Left lung (tissue), 10 donors: ENCODE results near the gene WDR27. TPM values are rescaled to one million over a fixed set of nuclear protein-coding genes. Genes with fewer than 3 reads are reported as not detected.
A peak's percentile ranks its signal among the peaks of the same experiment; 100 is the strongest.

Experiments used
- ATAC-seq: fragments of 200-7000 bp; cut with Tn5 transposase; one replicate; pipeline ENCODE4 v1.9.1; 2020; ENCODE audit warnings: moderate library complexity
- DNase-seq, 4 donors: peaks; one replicate each; pipeline ENCODE4 v3.0.0-alpha.2; 2013 to 2020
- H3K27ac ChIP-seq, 2 donors: fragments of 200-600 bp; sonication (generic) in 1 of 2; one replicate each; pipeline versions ENCODE4 v1.5.0 to v1.8.0; 2020 to 2021
- H3K27me3 ChIP-seq, 2 donors: fragments of 200-600 bp; sonication (generic) in 1 of 2; one replicate each; pipeline versions ENCODE4 v1.5.0 to v1.8.0; 2020 to 2021
- H3K36me3 ChIP-seq, 2 donors: fragments of 200-600 bp; sonication (generic) in 1 of 2; one replicate each; pipeline versions ENCODE4 v1.5.0 to v1.8.0; 2020 to 2021
- H3K4me1 ChIP-seq, 2 donors: fragments of 200-600 bp; one replicate each; pipeline ENCODE4 v1.8.0; 2021
- H3K4me3 ChIP-seq, 2 donors: fragments of 200-600 bp; sonication (generic) in 1 of 2; one replicate each; pipeline versions ENCODE4 v1.5.0 to v1.8.0; 2020 to 2021; ENCODE audit warnings: mild to moderate bottlenecking in 1 of 2
- H3K9me3 ChIP-seq, 2 donors: fragments of 200-600 bp; sonication (generic) in 1 of 2; one replicate each; pipeline versions ENCODE4 v1.5.0 to v1.8.0; 2020 to 2021
- intact Hi-C, 2 donors: fragments of 100-400 bp; cut with DNase I; formaldehyde crosslinking; loops; one replicate each; pipeline versions ENCODE4 v1.11.2 to v1.14.2; 2022
- polyA plus RNA-seq, 6 donors: library from polyadenylated mRNA; unstranded; fragments of 120-200 nt; gene quantifications; one replicate each; pipeline ENCODE4 v1.2.1, GENCODE V29; 2013; ENCODE audit not compliant: insufficient read length in 6 of 6
- total RNA-seq, 2 donors: library from RNA; stranded (reverse); fragmentation: NEBNext Ultra II Directional; extraction: Animal tissue kit (Norgen Biotek cat#: 25700); gene quantifications; one replicate each; pipeline ENCODE4 v1.2.1, GENCODE V29; 2021
- TF ChIP-seq, protein P1 (sequence below), 2 donors: fragments of 200-600 bp; sonication (generic) in 1 of 2; IDR thresholded peaks; one replicate each; pipeline versions ENCODE4 v1.5.0 to v1.8.0; 2021; ENCODE audit warnings: antibody characterized with exemption in 2 of 2
- donor health status: DM: no; HTN: yes; CAD: no.
- donor health status: DM: no; HTN: no; CAD: no.

Gene WDR27
- total and polyA plus RNA-seq, 8 donors, result 31.3 to 104 (median 86.3) TPM

DNA sequence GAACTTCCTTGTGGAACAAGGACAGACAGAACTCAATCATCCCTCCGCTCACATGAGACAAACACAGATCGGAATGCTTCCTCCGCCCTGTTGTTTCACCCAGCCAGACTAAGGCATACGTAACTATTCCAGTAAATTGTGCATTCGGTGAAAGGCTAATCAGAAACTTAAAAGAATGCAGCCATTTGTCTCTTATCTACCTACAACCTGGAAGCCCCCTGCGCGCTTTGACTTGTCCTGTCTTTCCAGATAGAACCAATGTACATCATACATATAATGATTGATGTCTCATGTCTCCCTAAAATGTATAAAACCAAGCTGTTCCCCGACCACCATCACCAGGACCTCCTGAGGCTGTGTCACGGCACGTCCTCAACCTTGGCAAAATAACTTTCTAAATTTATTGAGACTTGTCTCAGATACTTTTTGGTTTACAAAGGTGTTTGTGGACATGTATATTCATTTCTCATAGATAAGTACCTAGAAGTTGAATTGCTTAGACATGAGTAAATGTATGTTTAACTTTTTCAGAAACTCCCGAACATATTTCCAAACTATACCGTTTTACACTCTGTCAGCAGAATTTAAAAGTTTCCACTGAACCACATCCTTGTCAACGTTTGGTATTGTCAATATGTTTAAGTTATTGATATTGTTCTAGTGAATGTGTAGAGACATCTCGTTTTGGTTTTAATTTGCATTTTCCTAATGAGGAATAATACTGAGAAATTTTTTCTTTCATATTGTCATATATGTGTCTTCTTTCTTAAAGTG lies 250.6 kb downstream of the WDR27 start:
- no peaks in the 10 kb centered on the region for H3K9me3 ChIP-seq
- H3K27ac ChIP-seq, result peak overlapping the region; percentile 20 to 77
- TF ChIP-seq, protein P1, sequence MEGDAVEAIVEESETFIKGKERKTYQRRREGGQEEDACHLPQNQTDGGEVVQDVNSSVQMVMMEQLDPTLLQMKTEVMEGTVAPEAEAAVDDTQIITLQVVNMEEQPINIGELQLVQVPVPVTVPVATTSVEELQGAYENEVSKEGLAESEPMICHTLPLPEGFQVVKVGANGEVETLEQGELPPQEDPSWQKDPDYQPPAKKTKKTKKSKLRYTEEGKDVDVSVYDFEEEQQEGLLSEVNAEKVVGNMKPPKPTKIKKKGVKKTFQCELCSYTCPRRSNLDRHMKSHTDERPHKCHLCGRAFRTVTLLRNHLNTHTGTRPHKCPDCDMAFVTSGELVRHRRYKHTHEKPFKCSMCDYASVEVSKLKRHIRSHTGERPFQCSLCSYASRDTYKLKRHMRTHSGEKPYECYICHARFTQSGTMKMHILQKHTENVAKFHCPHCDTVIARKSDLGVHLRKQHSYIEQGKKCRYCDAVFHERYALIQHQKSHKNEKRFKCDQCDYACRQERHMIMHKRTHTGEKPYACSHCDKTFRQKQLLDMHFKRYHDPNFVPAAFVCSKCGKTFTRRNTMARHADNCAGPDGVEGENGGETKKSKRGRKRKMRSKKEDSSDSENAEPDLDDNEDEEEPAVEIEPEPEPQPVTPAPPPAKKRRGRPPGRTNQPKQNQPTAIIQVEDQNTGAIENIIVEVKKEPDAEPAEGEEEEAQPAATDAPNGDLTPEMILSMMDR (IDR thresholded peaks at IDR 0.05), result no peak
- H3K4me3 ChIP-seq, result no peak overlapping the region
- DNase-seq (no peak), ATAC-seq (no peak)
- no peaks in the 10 kb centered on the region for H3K27me3 ChIP-seq
- no peaks in the 10 kb centered on the region for H3K36me3 ChIP-seq
- H3K4me1 ChIP-seq, result no peaks in the 10 kb centered on the region
- intact Hi-C loops, result no loop called here

DNA sequence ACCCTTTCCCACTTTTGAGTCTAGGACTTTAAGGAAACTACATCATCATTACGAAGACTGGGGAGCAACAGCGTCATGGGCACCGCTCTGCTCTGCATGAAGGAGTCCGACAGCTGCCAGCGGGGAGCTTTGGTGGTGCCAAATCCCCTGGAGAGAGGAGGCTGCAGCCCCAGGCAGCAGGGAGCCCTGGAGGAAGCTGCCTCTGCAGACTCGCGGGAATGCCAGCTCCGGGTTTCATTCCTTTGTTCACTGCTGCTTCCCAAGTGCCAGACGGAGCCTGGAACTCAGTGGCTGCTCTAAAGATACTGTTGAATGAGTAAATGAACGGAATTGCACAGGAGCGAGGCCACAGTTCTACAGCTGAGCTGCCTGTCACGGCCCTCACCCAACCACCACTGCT lies 251.7 kb downstream of the WDR27 start:
- no peaks in the 10 kb centered on the region for H3K4me1 ChIP-seq
- ATAC-seq (no peak), DNase-seq (no peak)
- no peaks in the 10 kb centered on the region for H3K9me3 ChIP-seq
- H3K27me3 ChIP-seq, result no peaks in the 10 kb centered on the region
- intact Hi-C loops, result no loop called here
- no peak overlapping the region for H3K27ac ChIP-seq
- H3K36me3 ChIP-seq, result no peaks in the 10 kb centered on the region
- TF ChIP-seq, protein P1 (IDR thresholded peaks at IDR 0.05), result no peak
- no peak overlapping the region for H3K4me3 ChIP-seq

DNA sequence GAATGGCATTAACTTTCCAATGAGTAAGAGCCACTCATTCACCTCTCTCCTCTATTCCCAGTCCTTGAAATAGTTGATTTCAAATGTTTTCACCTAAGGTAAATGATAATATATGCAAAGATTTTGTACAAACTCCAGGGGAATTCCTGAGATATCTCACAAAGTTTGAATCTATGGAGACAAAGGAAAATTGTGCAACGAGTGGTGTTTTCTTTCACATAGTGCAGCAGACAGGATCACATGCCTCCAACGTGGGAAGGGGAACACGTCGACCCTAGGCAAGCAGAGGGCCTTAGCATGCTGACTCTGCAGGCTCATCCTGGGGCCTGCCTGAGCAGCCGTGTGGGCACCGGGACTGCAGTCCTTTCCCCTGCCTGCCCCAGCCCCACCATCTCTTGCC lies 252.6 kb downstream of the WDR27 start:
- TF ChIP-seq, protein P1 (IDR thresholded peaks at IDR 0.05), result no peak
- Histone ChIP-seq H3K27me3 (no peaks in the 10 kb centered on the region), H3K36me3 (no peaks in the 10 kb centered on the region), H3K4me1 (no peaks in the 10 kb centered on the region), H3K9me3 (no peaks in the 10 kb centered on the region), H3K4me3 (no peak overlapping the region), H3K27ac (no peak overlapping the region)
- DNase-seq (no peak), ATAC-seq (no peak)
- intact Hi-C loops, result no loop called here

DNA sequence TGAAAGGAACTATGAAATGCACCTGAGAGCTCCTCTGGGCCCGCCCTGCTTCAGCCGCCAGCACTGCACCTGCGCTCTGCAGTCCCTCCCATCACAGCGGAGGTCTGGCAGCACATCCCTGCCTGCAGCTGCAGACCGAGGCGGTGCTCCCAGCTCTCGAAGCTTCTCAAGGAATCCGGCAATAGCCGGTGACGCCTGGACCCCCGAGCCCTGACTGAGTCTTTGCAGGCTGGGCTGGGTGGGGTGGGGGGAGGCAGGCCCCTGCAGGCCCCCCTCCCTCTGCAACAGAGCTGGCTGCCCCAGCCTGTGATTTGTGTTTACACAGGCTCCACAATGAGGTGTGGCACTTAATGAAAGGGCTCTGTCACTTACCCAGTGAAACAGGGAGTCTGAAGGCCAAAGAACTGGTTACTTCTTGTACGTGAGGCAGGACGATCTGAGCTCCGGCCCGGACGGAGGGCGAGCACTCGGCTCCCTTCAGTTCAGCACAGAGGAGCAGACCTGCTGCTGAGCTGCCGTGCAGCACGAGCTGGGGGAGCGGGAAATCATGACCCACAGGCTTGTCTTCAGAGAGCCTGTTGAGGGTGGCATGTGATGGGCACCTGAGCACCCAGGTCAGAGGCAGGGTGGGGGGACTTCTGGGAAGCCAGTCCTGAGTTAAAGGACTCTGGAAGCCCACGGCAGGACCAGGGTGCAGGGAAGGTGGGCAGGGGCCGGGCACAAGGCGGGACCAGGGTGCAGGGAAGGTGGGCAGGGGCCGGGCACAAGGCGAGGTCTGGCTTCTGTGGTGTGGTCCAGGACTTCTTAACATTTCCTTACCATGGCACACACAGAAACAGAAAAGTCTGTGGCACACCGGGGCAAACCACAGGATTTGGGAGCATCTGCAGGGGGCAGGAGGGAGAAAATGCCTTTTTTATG lies 255.9 kb downstream of the WDR27 start:
- intact Hi-C loops, result no loop called here
- Histone ChIP-seq H3K27me3 (no peaks in the 10 kb centered on the region), H3K4me1 (no peaks in the 10 kb centered on the region), H3K36me3 (no peaks in the 10 kb centered on the region), H3K27ac (no peak overlapping the region), H3K9me3 (no peaks in the 10 kb centered on the region), H3K4me3 (no peak overlapping the region)
- TF ChIP-seq, protein P1 (IDR thresholded peaks at IDR 0.05), result no peak
- DNase-seq (peak in 1 of 4 donors; percentile 31), ATAC-seq (peak; percentile 93)

DNA sequence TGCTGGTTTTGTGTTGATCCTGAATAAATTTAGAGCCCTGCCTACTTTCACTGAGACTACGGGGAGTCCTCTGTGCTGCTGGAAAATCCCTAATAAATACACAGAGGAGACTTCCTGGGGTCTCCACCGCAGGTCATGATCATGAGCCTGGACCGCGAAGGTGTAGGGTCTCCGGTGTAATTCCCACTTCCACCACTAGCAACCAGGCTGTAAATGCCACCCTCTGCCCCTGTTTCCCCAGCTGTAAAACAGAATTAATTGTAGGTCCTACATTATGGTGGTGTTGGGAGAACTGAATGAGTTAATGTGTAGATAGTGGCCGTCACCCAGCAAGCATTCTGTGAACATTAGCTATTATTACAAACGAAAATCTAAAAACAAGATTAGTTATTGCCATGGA lies 256.6 kb downstream of the WDR27 start:
- TF ChIP-seq, protein P1 (IDR thresholded peaks at IDR 0.05), result no peak
- ATAC-seq, result no peak
- H3K27ac ChIP-seq, result no peak overlapping the region
- intact Hi-C loops, result no loop called here
- H3K27me3 ChIP-seq, result no peaks in the 10 kb centered on the region
- H3K4me1 ChIP-seq, result no peaks in the 10 kb centered on the region
- H3K9me3 ChIP-seq, result no peaks in the 10 kb centered on the region
- no peak overlapping the region for H3K4me3 ChIP-seq
- H3K36me3 ChIP-seq, result no peaks in the 10 kb centered on the region
- DNase-seq, result no peak
